ENCODE measurements around the gene CSRP1. TPM values are rescaled to one million over a fixed set of nuclear protein-coding genes. Genes with fewer than 3 reads are reported as not detected.
A peak's percentile ranks its signal among the peaks of the same experiment; 100 is the strongest.

Gene CSRP1
- total RNA-seq, 4 donors from 2014 or later = 22.7 to 91.1 (median 68.9) TPM

DNA sequence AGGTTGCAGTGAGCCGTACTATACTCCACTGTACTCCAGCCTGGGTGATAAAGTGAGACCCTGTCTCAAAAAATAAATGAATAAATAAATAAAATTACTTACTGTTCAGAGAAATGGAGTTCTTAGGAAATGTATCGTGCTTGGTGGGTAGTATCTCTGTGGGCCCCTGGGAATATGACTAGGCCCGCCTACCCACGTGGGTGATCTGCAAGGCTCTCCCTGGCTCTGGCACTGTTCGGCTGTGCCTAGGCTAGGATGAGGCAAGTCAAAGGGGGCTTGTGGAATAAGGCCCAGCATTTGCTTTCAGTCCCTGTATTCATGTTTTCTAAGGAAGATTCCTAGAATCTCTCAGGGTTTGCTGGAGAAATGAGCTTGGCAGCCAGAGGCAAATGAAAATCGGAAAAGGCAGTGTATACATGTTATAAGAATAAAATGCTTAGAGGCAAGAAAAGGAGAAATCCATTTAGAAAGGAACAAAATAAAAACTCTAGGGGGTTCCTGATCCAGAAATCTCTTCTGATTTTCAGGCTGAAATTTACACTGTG lies 4.5 kb upstream of the CSRP1 start:
- DNase-seq (no peak), ATAC-seq (no peak)
- H3K27me3 ChIP-seq = no peaks in the 10 kb centered on the region
- H3K4me3 ChIP-seq = no peak overlapping the region
- intact Hi-C loops (cut with DNase I; ENCODE audit: low total_unique reads) (no loop called here), in situ Hi-C loops (cut with MboI; ENCODE audit: low sequenced_read_pairs in 4 of 4) (loop anchor here (5.0 to 10.0 kb wide), 2 partner anchors 64 to 67 kb away; no protein-coding TSS in a partner anchor)
- peak overlapping the region; percentile 54 to 72 (median 68) for H3K27ac ChIP-seq
- no peaks in the 10 kb centered on the region for H3K9me3 ChIP-seq
- H3K36me3 ChIP-seq = no peaks in the 10 kb centered on the region
- H3K4me1 ChIP-seq = peaks cover 11 to 23% of the 10 kb centered on the region in 2 donors
- TF ChIP-seq POLR2A (IDR thresholded peaks at IDR 0.05) = no peak
- TF ChIP-seq, protein P1, sequence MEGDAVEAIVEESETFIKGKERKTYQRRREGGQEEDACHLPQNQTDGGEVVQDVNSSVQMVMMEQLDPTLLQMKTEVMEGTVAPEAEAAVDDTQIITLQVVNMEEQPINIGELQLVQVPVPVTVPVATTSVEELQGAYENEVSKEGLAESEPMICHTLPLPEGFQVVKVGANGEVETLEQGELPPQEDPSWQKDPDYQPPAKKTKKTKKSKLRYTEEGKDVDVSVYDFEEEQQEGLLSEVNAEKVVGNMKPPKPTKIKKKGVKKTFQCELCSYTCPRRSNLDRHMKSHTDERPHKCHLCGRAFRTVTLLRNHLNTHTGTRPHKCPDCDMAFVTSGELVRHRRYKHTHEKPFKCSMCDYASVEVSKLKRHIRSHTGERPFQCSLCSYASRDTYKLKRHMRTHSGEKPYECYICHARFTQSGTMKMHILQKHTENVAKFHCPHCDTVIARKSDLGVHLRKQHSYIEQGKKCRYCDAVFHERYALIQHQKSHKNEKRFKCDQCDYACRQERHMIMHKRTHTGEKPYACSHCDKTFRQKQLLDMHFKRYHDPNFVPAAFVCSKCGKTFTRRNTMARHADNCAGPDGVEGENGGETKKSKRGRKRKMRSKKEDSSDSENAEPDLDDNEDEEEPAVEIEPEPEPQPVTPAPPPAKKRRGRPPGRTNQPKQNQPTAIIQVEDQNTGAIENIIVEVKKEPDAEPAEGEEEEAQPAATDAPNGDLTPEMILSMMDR (IDR thresholded peaks at IDR 0.05 in 4 of 5, conservative IDR thresholded peaks at IDR 0.05 in 1 of 5) = no peak

DNA sequence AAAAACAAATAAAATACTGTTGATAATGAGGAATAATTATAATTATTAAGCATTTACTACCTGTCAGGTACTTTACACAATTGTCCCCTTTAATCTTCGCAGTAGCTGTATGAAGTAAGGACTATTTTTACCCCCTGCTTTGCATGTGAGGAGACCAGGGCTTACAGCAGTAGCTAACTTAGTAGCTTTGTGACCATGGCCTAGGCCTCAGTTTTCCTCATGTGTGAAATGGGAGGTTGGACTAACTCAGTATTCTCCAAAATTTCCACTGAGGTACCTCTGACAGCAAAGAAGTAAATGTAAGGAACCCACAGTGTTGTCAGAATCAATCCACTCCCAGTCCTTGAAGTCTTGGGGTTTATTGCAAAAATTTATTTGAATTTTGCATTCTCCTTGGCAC lies 3.8 kb upstream of the CSRP1 start:
- ATAC-seq = no peak
- intact Hi-C loops (cut with DNase I; ENCODE audit: low total_unique reads) (no loop called here), in situ Hi-C loops (cut with MboI; ENCODE audit: low sequenced_read_pairs in 4 of 4) (loop anchor here (5.0 to 10.0 kb wide), 2 partner anchors 63 to 66 kb away; no protein-coding TSS in a partner anchor)
- H3K4me1 ChIP-seq = peaks cover 18 to 25% of the 10 kb centered on the region in 2 donors
- DNase-seq = no peak
- H3K36me3 ChIP-seq = no peaks in the 10 kb centered on the region
- TF ChIP-seq, protein P1 (IDR thresholded peaks at IDR 0.05 in 4 of 5, conservative IDR thresholded peaks at IDR 0.05 in 1 of 5) = no peak
- TF ChIP-seq POLR2A (IDR thresholded peaks at IDR 0.05) = no peak
- peak overlapping the region in 2 of 4 donors; percentile 71 to 72 for H3K27ac ChIP-seq
- H3K4me3 ChIP-seq = no peak overlapping the region
- no peaks in the 10 kb centered on the region for H3K9me3 ChIP-seq
- H3K27me3 ChIP-seq = no peaks in the 10 kb centered on the region

DNA sequence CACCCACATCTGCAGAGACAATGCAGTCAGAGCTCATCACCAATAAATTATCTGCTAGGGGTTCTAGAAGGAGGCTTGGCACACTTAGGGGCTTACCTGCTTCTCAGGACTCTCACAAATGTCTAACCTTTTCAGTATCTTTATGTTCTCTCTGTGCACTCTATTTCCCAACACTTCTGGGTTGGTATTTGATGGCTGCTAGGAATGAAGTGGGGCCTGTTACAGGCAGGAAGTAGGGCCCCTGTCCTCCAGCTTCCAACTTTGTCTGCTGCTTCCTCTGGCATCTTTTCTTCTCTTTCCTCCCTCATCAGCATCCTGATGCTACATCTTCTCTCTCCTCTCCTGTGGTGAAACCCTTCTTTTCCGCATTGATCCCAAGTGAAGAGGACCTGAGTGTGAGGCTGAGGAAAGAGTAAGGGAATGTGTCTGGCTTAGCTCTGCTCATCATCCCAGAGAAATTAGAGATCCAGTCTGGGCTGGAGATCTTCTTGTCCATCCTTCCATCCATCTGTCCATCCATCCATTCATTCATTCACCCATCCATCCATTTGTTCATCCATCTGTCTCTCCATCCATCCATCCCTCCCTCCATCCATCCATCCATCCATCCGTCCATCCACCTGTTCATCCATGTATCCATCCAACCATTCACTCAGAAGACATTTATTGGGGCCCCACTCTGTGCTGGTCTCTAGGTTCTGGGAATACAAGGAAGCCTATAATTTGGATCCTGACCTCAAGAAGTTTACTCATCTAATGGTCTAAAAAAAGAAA lies 2.9 kb upstream of the CSRP1 start:
- in situ Hi-C loops (cut with MboI; ENCODE audit: low sequenced_read_pairs in 4 of 4) = loop anchor here (5.0 to 10.0 kb wide), 2 partner anchors 62 to 65 kb away; no protein-coding TSS in a partner anchor

DNA sequence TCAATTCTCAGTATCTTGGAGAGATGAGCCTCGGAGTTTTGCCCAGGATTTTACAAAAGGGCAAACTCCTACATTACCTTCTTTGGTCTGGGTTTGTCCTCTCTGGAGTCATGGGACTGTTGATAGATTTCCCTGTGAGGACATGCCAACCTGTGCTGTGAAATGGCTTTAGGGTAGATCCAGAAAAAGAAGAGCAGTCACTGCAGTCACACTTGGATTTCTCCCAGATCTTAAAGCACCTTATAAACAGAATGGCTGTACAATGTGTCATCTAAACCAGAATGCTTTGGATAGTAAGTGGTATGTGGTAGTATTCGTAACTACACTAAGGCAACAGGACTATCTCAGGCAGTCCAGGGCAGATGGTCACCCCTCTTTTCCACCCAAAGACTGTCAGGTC lies 1.9 kb upstream of the CSRP1 start:
- DNase-seq (no peak), ATAC-seq (no peak)
- H3K36me3 ChIP-seq = no peaks in the 10 kb centered on the region
- no peak for TF ChIP-seq POLR2A (IDR thresholded peaks at IDR 0.05)
- TF ChIP-seq, protein P1 (IDR thresholded peaks at IDR 0.05 in 4 of 5, conservative IDR thresholded peaks at IDR 0.05 in 1 of 5) = no peak
- H3K9me3 ChIP-seq = no peaks in the 10 kb centered on the region
- intact Hi-C loops (cut with DNase I; ENCODE audit: low total_unique reads) = no loop called here
- H3K4me1 ChIP-seq = peaks cover 20 to 25% of the 10 kb centered on the region in 2 donors
- no peak overlapping the region for H3K27ac ChIP-seq
- in situ Hi-C loops (cut with MboI; ENCODE audit: low sequenced_read_pairs in 4 of 4) = no loop called here
- no peaks in the 10 kb centered on the region for H3K27me3 ChIP-seq
- no peak overlapping the region for H3K4me3 ChIP-seq

More for the DNA sequence above, 2.9 kb upstream of the CSRP1 start:
- TF ChIP-seq, protein P1 (IDR thresholded peaks at IDR 0.05 in 4 of 5, conservative IDR thresholded peaks at IDR 0.05 in 1 of 5) = no peak
- no peak for TF ChIP-seq POLR2A (IDR thresholded peaks at IDR 0.05)
- Histone ChIP-seq H3K27ac (no peak overlapping the region), H3K4me3 (no peak overlapping the region), H3K27me3 (no peaks in the 10 kb centered on the region), H3K4me1 (peaks cover 20 to 25% of the 10 kb centered on the region in 2 donors), H3K9me3 (no peaks in the 10 kb centered on the region), H3K36me3 (no peaks in the 10 kb centered on the region)
- intact Hi-C loops (cut with DNase I; ENCODE audit: low total_unique reads) = no loop called here
- no peak for ATAC-seq
- no peak for DNase-seq

All from gastrocnemius medialis (tissue), 4 donors.